Gastrocnemius medialis (tissue), 4 donors: ENCODE data around the gene REC114. TPM values are rescaled to one million over a fixed set of nuclear protein-coding genes. Genes with fewer than 3 reads are reported as not detected.
"Not testable (repeated sequence)": the region's sequence is repeated elsewhere in the genome, so short reads cannot be mapped to it uniquely, and the experiment has no call there.

Experiments used
- ATAC-seq, 2 donors: fragments of 150-250 bp; one replicate each; pipeline ENCODE4 v1.9.1; 2016
- DNase-seq, 2 donors: peaks; one replicate each; pipeline ENCODE4 v3.0.0-alpha.2; 2019
- H3K27ac ChIP-seq, 4 donors: fragments of 200-600 bp; sonication (generic); 1 replicate in 1 of 4; 2 replicates in 3 of 4; pipeline ENCODE4 v1.5.1; 2016 to 2018; ENCODE audit warnings: mild to moderate bottlenecking in 2 of 4, moderate library complexity in 1 of 4
- H3K27me3 ChIP-seq, 3 donors: fragments of 200-600 bp; sonication (generic) in 2 of 3; 1 replicate in 1 of 3; 2 replicates in 2 of 3; pipeline versions ENCODE4 v1.5.1 to v1.6.0; 2016 to 2019; ENCODE audit warnings: mild to moderate bottlenecking in 1 of 3, moderate library complexity in 1 of 3
- H3K36me3 ChIP-seq, 2 donors: fragments of 200-600 bp; sonication (generic) in 1 of 2; one replicate each; pipeline ENCODE4 v1.5.1; 2017 to 2018
- H3K4me1 ChIP-seq, 2 donors: fragments of 200-600 bp; sonication (generic) in 1 of 2; one replicate each; pipeline ENCODE4 v1.5.1; 2016 to 2017; ENCODE audit warnings: mild to moderate bottlenecking in 2 of 2
- H3K4me3 ChIP-seq, 4 donors: fragments of 200-600 bp; sonication (generic) in 3 of 4; 1 replicate in 1 of 4; 2 replicates in 3 of 4; pipeline ENCODE4 v1.5.1; 2016 to 2019; ENCODE audit warnings: mild to moderate bottlenecking in 2 of 4
- H3K9me3 ChIP-seq, 3 donors: fragments of 200-600 bp; sonication (generic) in 2 of 3; 1 replicate in 1 of 3; 2 replicates in 2 of 3; pipeline ENCODE4 v1.5.1; 2016 to 2019
- POLR2A ChIP-seq, 2 donors: fragments of 450-650 bp; IDR thresholded peaks; one replicate each; pipeline ENCODE4 v1.6.1; 2017; ENCODE audit warnings: antibody characterized with exemption in 2 of 2, mild to moderate bottlenecking in 2 of 2, moderate library complexity in 2 of 2
- in situ Hi-C, 4 donors: fragments of 200-750 bp; cut with MboI; loops; one replicate each; pipeline versions ENCODE4 v1.15.0 to v1.8.0; 2017; ENCODE audit warnings: low sequenced_read_pairs in 4 of 4
- intact Hi-C: fragments of 100-400 bp; cut with DNase I; formaldehyde crosslinking; loops from one replicate; pipeline ENCODE4 v1.15.1; 2023; ENCODE audit warnings: low total_unique reads
- total RNA-seq, 4 donors: library from RNA; depleted of rRNA; stranded (reverse); fragments of >200 nt; gene quantifications; one replicate each; pipeline versions ENCODE4 v1.1.0 to v1.2.3, GENCODE V29; 2016
- TF ChIP-seq, protein P1 (sequence below), 5 experiments: fragments of 450-650 bp in 3 of 5; fragments of 200-600 bp in 2 of 5; sonication (generic) in 2 of 5; IDR thresholded peaks in 4 of 5; conservative IDR thresholded peaks in 1 of 5; 1 replicate in 4 of 5; 2 replicates in 1 of 5; pipeline ENCODE4 v1.5.1; 2016 to 2019; ENCODE audit warnings: antibody characterized with exemption in 5 of 5, mild to moderate bottlenecking in 3 of 5, moderate library complexity in 3 of 5

REC114 gene
- total RNA-seq, 4 donors from 2014 or later = not detected

DNA sequence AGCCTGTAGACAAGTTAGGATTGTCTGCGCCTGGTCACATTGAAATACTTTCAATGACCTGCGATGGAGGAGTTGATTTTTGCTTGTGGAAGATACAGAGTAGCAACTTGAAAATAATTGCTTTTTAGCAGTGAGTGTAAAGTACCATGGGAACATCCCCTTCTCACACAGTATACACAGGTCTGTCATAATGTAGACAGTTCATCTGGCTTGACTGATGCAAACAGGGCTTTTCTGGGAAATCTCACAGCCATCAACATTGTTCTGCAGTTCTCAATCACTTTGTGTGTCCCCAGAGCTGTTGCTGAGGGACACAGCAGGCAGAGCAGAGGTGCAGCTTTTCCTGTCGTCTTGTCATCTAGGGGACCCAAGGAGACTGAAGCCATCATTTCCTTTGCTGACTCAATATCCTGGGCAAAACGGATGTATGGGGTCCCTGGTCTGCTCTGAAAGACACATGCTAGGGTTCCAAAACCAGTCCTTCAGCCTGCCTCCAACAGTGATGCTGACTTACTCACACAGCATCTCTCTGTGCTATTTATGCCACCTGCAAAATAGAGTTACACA lies 5.3 kb upstream of the REC114 start:
- H3K27me3 ChIP-seq = peaks cover 0 to 3% (median 0%) of the 10 kb centered on the region in 3 donors
- DNase-seq (no peak), ATAC-seq (no peak)
- H3K36me3 ChIP-seq = no peaks in the 10 kb centered on the region
- no peaks in the 10 kb centered on the region for H3K4me1 ChIP-seq
- no peak overlapping the region for H3K27ac ChIP-seq
- no peak for TF ChIP-seq POLR2A (IDR thresholded peaks at IDR 0.05)
- TF ChIP-seq, protein P1, sequence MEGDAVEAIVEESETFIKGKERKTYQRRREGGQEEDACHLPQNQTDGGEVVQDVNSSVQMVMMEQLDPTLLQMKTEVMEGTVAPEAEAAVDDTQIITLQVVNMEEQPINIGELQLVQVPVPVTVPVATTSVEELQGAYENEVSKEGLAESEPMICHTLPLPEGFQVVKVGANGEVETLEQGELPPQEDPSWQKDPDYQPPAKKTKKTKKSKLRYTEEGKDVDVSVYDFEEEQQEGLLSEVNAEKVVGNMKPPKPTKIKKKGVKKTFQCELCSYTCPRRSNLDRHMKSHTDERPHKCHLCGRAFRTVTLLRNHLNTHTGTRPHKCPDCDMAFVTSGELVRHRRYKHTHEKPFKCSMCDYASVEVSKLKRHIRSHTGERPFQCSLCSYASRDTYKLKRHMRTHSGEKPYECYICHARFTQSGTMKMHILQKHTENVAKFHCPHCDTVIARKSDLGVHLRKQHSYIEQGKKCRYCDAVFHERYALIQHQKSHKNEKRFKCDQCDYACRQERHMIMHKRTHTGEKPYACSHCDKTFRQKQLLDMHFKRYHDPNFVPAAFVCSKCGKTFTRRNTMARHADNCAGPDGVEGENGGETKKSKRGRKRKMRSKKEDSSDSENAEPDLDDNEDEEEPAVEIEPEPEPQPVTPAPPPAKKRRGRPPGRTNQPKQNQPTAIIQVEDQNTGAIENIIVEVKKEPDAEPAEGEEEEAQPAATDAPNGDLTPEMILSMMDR (IDR thresholded peaks at IDR 0.05 in 4 of 5, conservative IDR thresholded peaks at IDR 0.05 in 1 of 5) = no peak
- in situ Hi-C loops (no loop called here), intact Hi-C loops (no loop called here)
- H3K4me3 ChIP-seq = no peak overlapping the region
- H3K9me3 ChIP-seq = no peaks in the 10 kb centered on the region

DNA sequence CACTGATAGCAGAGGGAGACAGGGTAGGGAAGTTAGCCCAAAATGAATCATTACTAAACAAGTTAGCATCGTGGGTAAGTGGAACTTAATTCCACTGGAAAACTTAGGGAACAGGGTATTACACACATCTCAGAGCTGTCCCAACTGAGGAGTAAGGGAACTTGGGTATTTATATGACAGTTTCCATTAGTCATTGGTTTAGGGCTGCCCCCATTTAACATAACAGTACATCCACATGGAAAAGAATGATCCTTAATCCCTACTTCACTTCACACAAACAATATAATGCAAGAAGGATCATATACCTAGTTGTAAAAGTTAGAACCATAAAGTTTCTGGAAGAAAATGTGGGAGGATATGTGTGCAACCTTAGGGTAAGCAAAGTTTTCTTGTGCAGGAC lies 4.3 kb upstream of the REC114 start:
- H3K9me3 ChIP-seq = no peaks in the 10 kb centered on the region
- H3K27ac ChIP-seq = no peak overlapping the region
- no peaks in the 10 kb centered on the region for H3K36me3 ChIP-seq
- ATAC-seq (no peak), DNase-seq (no peak)
- TF ChIP-seq POLR2A (IDR thresholded peaks at IDR 0.05) = no peak
- TF ChIP-seq, protein P1 (IDR thresholded peaks at IDR 0.05 in 4 of 5, conservative IDR thresholded peaks at IDR 0.05 in 1 of 5) = no peak
- in situ Hi-C loops = no loop called here
- H3K27me3 ChIP-seq = no peaks in the 10 kb centered on the region
- no peak overlapping the region for H3K4me3 ChIP-seq
- intact Hi-C loops = no loop called here
- no peaks in the 10 kb centered on the region for H3K4me1 ChIP-seq

DNA sequence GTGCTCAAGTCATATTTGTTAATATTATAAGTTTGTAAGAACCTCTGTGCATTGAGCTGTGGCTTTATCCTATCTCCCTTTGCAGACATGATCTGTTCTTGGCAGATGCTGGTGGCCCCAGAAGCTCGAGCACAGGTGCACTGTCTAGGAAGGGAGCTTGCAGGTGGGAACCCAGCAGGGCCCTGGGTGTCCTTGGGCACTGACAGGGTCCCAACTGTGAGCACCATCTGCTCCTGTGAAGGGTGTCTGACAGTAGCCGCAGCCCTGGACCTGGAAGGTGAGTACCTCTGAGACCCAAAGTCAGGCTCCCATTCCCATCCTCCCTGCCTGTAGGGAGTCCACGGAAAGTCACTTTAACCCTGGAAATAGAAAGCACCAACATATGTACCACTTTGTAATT lies 2.4 kb upstream of the REC114 start:
- Histone ChIP-seq H3K4me3 (no peak overlapping the region), H3K4me1 (no peaks in the 10 kb centered on the region), H3K27me3 (no peaks in the 10 kb centered on the region), H3K36me3 (no peaks in the 10 kb centered on the region), H3K27ac (no peak overlapping the region), H3K9me3 (no peaks in the 10 kb centered on the region)
- intact Hi-C loops (no loop called here), in situ Hi-C loops (no loop called here)
- TF ChIP-seq, protein P1 (IDR thresholded peaks at IDR 0.05 in 4 of 5, conservative IDR thresholded peaks at IDR 0.05 in 1 of 5) = no peak
- TF ChIP-seq POLR2A (IDR thresholded peaks at IDR 0.05) = no peak
- no peak for DNase-seq
- ATAC-seq = no peak

DNA sequence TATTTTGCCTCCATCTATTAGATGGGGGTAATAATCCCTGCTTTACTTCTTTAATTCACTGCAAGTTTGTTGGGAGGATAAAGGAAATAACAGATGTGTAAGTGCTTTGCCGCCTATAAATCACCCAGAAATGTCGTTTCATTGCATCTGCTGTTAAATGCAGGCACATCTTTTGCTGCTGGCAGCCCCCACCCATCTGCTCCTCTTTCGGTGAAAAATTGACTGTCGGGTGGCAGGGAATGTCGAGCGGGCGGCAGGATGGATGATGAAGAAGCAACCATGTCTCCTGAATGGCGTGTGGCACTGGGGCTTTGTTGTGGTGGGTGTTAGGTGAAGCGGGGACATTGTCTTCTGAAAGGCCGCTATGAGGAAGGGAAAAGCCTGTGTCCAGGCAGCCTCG lies 543 bp upstream of the REC114 start:
- H3K9me3 ChIP-seq = no peaks in the 10 kb centered on the region
- no peak overlapping the region for H3K4me3 ChIP-seq
- H3K36me3 ChIP-seq = no peaks in the 10 kb centered on the region
- DNase-seq (no peak), ATAC-seq (no peak)
- in situ Hi-C loops = no loop called here
- no peaks in the 10 kb centered on the region for H3K27me3 ChIP-seq
- intact Hi-C loops = no loop called here
- H3K4me1 ChIP-seq = no peaks in the 10 kb centered on the region
- H3K27ac ChIP-seq = no peak overlapping the region
- TF ChIP-seq POLR2A (IDR thresholded peaks at IDR 0.05) = no peak
- TF ChIP-seq, protein P1 (IDR thresholded peaks at IDR 0.05 in 4 of 5, conservative IDR thresholded peaks at IDR 0.05 in 1 of 5) = no peak

DNA sequence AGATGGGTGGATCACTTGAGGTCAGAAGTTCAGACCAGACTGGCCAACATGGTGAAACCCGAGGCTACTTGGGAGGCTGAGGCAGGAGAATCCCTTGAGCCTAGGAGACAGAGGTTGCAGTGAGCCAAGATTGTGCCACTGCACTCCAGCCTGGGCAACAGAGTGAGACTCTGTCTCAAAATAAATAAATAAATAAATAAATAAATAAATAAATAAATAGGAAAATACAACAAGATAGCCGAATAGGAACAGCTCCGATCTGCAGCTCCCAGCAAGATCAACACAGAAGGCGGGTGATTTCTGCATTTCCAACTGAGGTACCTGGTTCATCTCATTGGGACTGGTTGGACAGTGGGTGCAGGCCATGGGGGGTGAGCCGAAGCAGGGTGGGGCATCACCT lies 4.5 kb downstream of the REC114 start:
- H3K36me3 ChIP-seq, ATAC-seq, H3K4me3 ChIP-seq, H3K27ac ChIP-seq, H3K9me3 ChIP-seq, H3K4me1 ChIP-seq, H3K27me3 ChIP-seq, intact Hi-C loops, in situ Hi-C loops, DNase-seq: not testable (repeated sequence)

DNA sequence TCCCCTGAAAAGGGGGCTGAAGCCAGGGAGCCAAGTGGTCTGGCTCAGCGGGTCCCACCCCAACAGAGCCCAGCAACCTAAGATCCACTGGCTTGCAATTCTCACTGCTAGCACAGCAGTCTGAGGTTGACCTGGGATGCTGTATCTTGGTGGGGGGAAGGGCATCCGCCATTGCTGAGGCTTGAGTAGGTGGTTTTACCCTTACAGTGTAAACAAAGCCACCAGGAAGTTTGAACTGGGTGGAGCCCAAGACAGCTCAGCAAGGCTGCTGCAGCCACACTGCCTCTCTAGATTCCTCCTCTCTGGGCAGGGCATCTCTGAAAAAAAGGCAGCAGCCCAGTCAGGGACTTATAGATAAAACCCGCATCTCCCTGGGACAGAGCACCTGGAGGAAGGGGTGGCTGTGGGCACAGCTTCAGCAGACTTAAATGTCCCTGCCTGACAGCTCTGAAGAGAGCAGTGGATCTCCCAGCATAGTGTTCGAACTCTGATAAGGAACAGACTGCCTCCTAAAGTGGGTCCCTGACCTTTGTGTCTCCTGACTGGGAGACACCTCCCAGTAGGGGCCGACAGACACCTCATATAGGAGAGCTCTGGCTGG lies 5.3 kb downstream of the REC114 start:
- DNase-seq, H3K4me3 ChIP-seq, H3K27ac ChIP-seq, ATAC-seq, H3K4me1 ChIP-seq, H3K9me3 ChIP-seq, intact Hi-C loops, H3K36me3 ChIP-seq, H3K27me3 ChIP-seq, in situ Hi-C loops: not testable (repeated sequence)

DNA sequence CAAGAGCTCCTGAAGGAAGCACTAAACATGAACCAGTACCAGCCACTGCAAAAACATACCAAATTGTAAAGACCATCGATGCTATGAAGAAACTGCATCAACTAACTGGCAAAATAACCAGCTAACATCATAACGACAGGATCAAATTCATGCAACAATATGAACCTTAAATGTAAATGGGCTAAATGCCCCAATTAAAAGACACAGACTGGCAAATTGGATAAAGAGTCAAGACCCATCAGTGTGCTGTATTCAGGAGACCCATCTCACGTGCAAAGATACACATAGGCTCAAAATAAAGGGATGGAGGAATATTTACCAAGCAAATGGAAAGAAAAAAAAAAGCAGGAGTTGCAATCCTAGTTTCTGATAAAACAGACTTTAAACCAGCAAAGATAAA lies 7.0 kb downstream of the REC114 start:
- H3K4me1 ChIP-seq, in situ Hi-C loops, H3K36me3 ChIP-seq, ATAC-seq, H3K9me3 ChIP-seq, H3K27ac ChIP-seq, H3K27me3 ChIP-seq, intact Hi-C loops, DNase-seq, H3K4me3 ChIP-seq: not testable (repeated sequence)
